ENCODE data around the gene SERPINB12. TPM values are rescaled to one million over a fixed set of nuclear protein-coding genes. Genes with fewer than 3 reads are reported as not detected.

Gene SERPINB12
- total RNA-seq, 1 experiment from 2014 or later, result not detected

DNA sequence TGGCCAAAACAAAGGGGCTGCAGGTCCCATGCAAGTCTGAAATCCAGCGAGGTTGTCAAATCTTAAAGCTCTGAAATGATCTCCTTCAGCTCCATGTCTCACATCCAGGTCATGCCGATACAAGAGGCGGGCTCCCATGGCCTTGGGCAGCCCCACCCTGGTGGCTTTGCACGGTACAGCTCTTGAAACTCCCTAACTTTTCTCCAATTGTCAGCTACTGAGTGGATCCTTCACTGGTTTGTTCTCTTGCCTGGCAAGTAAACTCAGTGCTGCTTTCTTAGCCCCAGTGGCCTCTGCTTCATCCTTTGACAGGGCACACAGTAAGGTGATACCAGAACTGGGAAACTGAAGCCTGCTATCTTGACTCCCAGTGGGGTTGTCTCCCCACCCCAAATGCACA is 71.3 kb downstream of the SERPINB12 start:
- Histone ChIP-seq H3K27ac (ENCODE audit: low read length) (no peak overlapping the region), H3K27me3 (ENCODE audit: control insufficient read depth, insufficient read depth, low read length) (no peaks in the 10 kb centered on the region), H3K36me3 (ENCODE audit: control insufficient read depth, insufficient read depth, low read length) (no peaks in the 10 kb centered on the region), H3K4me1 (ENCODE audit: control insufficient read depth, insufficient read depth, low read length) (no peaks in the 10 kb centered on the region), H3K4me3 (ENCODE audit: low read depth in 2 of 2, low read length in 2 of 2) (no peak overlapping the region), H3K9me3 (ENCODE audit: control insufficient read depth, insufficient read depth, low read depth, low read length) (no peaks in the 10 kb centered on the region)
- POLR2A ChIA-PET, result no interaction called here
- ATAC-seq, result no peak
- CTCF ChIA-PET, result no interaction called here
- DNase-seq (ENCODE audit: low read depth, low spot score), result no peak
- intact Hi-C loops (cut with micrococcal nuclease; ENCODE audit: unreplicated experiment), result no loop called here
- TF ChIP-seq POLR2AphosphoS5 (IDR thresholded peaks at IDR 0.05; ENCODE audit: low read depth, low read length), result no peak
- TF ChIP-seq, protein P1, sequence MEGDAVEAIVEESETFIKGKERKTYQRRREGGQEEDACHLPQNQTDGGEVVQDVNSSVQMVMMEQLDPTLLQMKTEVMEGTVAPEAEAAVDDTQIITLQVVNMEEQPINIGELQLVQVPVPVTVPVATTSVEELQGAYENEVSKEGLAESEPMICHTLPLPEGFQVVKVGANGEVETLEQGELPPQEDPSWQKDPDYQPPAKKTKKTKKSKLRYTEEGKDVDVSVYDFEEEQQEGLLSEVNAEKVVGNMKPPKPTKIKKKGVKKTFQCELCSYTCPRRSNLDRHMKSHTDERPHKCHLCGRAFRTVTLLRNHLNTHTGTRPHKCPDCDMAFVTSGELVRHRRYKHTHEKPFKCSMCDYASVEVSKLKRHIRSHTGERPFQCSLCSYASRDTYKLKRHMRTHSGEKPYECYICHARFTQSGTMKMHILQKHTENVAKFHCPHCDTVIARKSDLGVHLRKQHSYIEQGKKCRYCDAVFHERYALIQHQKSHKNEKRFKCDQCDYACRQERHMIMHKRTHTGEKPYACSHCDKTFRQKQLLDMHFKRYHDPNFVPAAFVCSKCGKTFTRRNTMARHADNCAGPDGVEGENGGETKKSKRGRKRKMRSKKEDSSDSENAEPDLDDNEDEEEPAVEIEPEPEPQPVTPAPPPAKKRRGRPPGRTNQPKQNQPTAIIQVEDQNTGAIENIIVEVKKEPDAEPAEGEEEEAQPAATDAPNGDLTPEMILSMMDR (IDR thresholded peaks at IDR 0.05), result no peak
- TF ChIP-seq SIN3A (IDR thresholded peaks at IDR 0.05; ENCODE audit: borderline replicate concordance, insufficient read depth, low read depth, low read length), result no peak
- TF ChIP-seq, protein P2, sequence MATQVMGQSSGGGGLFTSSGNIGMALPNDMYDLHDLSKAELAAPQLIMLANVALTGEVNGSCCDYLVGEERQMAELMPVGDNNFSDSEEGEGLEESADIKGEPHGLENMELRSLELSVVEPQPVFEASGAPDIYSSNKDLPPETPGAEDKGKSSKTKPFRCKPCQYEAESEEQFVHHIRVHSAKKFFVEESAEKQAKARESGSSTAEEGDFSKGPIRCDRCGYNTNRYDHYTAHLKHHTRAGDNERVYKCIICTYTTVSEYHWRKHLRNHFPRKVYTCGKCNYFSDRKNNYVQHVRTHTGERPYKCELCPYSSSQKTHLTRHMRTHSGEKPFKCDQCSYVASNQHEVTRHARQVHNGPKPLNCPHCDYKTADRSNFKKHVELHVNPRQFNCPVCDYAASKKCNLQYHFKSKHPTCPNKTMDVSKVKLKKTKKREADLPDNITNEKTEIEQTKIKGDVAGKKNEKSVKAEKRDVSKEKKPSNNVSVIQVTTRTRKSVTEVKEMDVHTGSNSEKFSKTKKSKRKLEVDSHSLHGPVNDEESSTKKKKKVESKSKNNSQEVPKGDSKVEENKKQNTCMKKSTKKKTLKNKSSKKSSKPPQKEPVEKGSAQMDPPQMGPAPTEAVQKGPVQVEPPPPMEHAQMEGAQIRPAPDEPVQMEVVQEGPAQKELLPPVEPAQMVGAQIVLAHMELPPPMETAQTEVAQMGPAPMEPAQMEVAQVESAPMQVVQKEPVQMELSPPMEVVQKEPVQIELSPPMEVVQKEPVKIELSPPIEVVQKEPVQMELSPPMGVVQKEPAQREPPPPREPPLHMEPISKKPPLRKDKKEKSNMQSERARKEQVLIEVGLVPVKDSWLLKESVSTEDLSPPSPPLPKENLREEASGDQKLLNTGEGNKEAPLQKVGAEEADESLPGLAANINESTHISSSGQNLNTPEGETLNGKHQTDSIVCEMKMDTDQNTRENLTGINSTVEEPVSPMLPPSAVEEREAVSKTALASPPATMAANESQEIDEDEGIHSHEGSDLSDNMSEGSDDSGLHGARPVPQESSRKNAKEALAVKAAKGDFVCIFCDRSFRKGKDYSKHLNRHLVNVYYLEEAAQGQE (IDR thresholded peaks at IDR 0.05; ENCODE audit: insufficient read depth in 1 of 2, low read depth in 2 of 2, low read length in 1 of 2), result no peak
- TF ChIP-seq TCF7L2 (IDR thresholded peaks at IDR 0.05; ENCODE audit: low read depth, low read length), result no peak
- BruUV-seq (replicated peaks), result no TSS peak
- in situ Hi-C loops (cut with HindIII; ENCODE audit: low pct_unique_long_range_greater_than_20kb, low sequenced_read_pairs), result no loop called here

DNA sequence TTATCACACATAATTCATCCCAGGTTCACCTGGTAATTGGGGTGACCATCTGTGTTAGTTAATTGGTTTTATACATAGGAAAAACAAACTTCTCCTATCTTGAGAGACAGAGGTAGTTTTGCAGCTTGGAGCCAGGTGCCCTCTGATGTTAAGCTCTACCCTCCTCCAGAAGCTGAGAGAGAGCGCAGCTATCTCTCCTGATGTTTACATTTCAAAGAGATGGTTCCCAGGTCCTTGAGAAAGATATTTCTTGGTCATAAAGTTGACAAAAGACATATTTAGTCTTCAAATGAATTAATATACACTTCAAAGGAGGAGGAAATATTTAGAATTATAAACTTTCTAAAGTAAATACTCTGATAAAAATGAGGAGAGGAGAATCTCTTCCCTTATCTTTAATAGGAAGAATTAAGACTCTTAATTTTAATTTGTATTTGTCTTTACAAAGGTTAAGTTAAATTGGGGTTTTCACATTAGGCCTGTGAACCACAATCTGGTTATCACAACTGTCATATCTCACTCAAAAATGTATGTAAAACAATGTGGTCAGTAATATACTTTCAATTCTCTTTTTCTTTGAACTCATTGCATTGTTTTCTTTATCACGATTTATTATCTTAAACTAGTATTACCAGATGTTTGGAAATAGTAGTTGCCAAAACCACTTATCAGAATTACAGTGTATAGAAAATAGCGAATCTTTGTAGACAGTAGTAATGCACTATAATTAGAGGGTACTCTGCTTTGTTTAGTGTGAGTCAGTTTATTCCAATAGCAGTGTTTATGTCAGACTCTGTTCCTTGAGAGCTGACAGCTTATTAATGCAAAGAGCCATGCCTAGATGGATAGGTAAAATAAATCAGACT is 75.1 kb downstream of the SERPINB12 start:
- ChIA-PET POLR2A (no interaction called here), CTCF (no interaction called here)
- Histone ChIP-seq H3K4me1 (ENCODE audit: control insufficient read depth, insufficient read depth, low read length) (no peaks in the 10 kb centered on the region), H3K9me3 (ENCODE audit: control insufficient read depth, insufficient read depth, low read depth, low read length) (no peaks in the 10 kb centered on the region), H3K36me3 (ENCODE audit: control insufficient read depth, insufficient read depth, low read length) (no peaks in the 10 kb centered on the region), H3K4me3 (ENCODE audit: low read depth in 2 of 2, low read length in 2 of 2) (no peak overlapping the region), H3K27ac (ENCODE audit: low read length) (no peak overlapping the region), H3K27me3 (ENCODE audit: control insufficient read depth, insufficient read depth, low read length) (no peaks in the 10 kb centered on the region)
- TF ChIP-seq, protein P2 (IDR thresholded peaks at IDR 0.05; ENCODE audit: insufficient read depth in 1 of 2, low read depth in 2 of 2, low read length in 1 of 2), result no peak
- TF ChIP-seq, protein P1 (IDR thresholded peaks at IDR 0.05), result no peak
- TF ChIP-seq SIN3A (IDR thresholded peaks at IDR 0.05; ENCODE audit: borderline replicate concordance, insufficient read depth, low read depth, low read length) (no peak), TCF7L2 (IDR thresholded peaks at IDR 0.05; ENCODE audit: low read depth, low read length) (no peak), POLR2AphosphoS5 (IDR thresholded peaks at IDR 0.05; ENCODE audit: low read depth, low read length) (no peak)
- no TSS peak for BruUV-seq (replicated peaks)
- ATAC-seq, result no peak
- DNase-seq (ENCODE audit: low read depth, low spot score), result no peak
- in situ Hi-C loops (cut with HindIII; ENCODE audit: low pct_unique_long_range_greater_than_20kb, low sequenced_read_pairs), result no loop called here
- intact Hi-C loops (cut with micrococcal nuclease; ENCODE audit: unreplicated experiment), result no loop called here
